Measurements from ENCODE around the gene HLCS.
"Not testable (repeated sequence)": the region's sequence is repeated elsewhere in the genome, so short reads cannot be mapped to it uniquely, and the experiment has no call there.

Gene HLCS

DNA sequence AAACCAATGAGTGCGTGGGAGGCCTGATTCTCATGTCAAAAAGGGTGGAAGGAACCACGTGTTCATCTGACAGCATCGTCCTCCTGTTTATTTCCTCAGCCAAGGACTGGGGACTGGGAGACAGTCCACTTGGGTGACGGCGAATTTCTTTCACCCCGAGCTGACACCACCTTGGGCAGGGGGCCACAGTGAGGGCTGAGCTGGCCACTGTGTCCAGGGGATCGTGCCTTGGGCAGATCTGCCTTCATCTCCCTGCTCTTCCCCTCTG lies 145.5 kb downstream of the HLCS start:
- H3K9ac ChIP-seq (ENCODE audit: low read length in 2 of 2) = no peak overlapping the region
- no peaks in the 10 kb centered on the region for H3K36me3 ChIP-seq (ENCODE audit: control insufficient read depth in 2 of 2, insufficient read depth in 2 of 2, low read length in 2 of 2)
- H3K4me1 ChIP-seq (ENCODE audit: control insufficient read depth, insufficient read depth, low read length) = no peaks in the 10 kb centered on the region
- H3K27me3 ChIP-seq (ENCODE audit: control insufficient read depth in 1 of 2, insufficient read depth in 2 of 2, low read length in 2 of 2) = no peaks in the 10 kb centered on the region
- no peak overlapping the region for H3K4me3 ChIP-seq (ENCODE audit: low read length in 2 of 2)
- no peaks in the 10 kb centered on the region for H3K9me3 ChIP-seq (ENCODE audit: control insufficient read depth in 2 of 2, low read length in 2 of 2)
- no peak overlapping the region for H3K27ac ChIP-seq (ENCODE audit: low read length)

DNA sequence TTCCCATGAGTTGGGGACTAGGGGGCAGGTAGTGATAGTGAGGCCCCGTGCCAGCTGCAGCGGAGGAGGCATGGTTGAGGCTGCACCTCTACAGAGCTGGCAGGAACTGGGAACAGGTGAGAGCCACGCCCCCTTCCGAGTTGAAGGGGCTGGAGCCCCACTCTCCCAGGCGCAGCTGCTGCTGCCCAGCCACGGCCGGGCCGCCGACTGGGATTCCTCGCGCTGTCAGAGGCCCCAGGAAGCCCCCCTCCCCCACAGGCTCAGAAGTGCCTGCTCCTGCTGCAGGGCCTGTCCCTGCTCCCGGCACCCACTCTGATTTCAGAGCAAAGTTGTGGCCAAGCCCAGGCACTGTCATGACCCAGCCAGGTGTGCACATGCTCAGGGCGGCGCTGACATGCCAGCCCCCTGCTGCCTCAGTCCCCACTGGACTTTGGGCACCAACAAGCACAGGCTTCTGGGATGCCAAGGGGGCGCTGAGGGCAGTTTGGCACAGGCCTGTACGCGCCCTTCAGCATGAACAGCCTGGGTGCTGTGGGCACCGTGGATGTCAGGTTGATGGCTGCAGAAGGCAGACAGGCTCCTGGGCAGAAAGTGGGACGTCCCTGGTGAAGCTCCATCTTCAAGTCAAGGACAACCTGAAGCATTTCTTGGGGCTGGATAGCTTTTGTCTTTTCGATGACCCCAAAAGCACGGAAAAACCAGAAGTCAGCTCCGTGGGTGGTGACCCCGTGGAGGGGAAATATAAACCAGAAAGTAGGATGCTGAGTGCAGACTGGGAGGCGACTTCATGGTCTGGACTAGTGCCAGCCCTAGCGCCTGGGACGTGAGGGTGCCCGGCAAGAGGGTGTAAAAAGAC lies 146.1 kb downstream of the HLCS start:
- Histone ChIP-seq H3K9ac (ENCODE audit: low read length in 2 of 2) (no peak overlapping the region), H3K4me1 (ENCODE audit: control insufficient read depth, insufficient read depth, low read length) (no peaks in the 10 kb centered on the region), H3K36me3 (ENCODE audit: control insufficient read depth in 2 of 2, insufficient read depth in 2 of 2, low read length in 2 of 2) (no peaks in the 10 kb centered on the region), H3K27me3 (ENCODE audit: control insufficient read depth in 1 of 2, insufficient read depth in 2 of 2, low read length in 2 of 2) (no peaks in the 10 kb centered on the region), H3K27ac (ENCODE audit: low read length) (no peak overlapping the region), H3K4me3 (ENCODE audit: low read length in 2 of 2) (no peak overlapping the region), H3K9me3 (ENCODE audit: control insufficient read depth in 2 of 2, low read length in 2 of 2) (no peaks in the 10 kb centered on the region)

GRCh38 chr21:36817732-36818450 lies 148.6 kb downstream of the HLCS start:
- Histone ChIP-seq H3K27ac (ENCODE audit: low read length) (no peak overlapping the region), H3K36me3 (ENCODE audit: control insufficient read depth in 2 of 2, insufficient read depth in 2 of 2, low read length in 2 of 2) (no peaks in the 10 kb centered on the region), H3K9ac (ENCODE audit: low read length in 2 of 2) (no peak overlapping the region), H3K4me1 (ENCODE audit: control insufficient read depth, insufficient read depth, low read length) (no peaks in the 10 kb centered on the region), H3K9me3 (ENCODE audit: control insufficient read depth in 2 of 2, low read length in 2 of 2) (no peaks in the 10 kb centered on the region), H3K4me3 (ENCODE audit: low read length in 2 of 2) (no peak overlapping the region), H3K27me3 (ENCODE audit: control insufficient read depth in 1 of 2, insufficient read depth in 2 of 2, low read length in 2 of 2) (no peaks in the 10 kb centered on the region)

DNA sequence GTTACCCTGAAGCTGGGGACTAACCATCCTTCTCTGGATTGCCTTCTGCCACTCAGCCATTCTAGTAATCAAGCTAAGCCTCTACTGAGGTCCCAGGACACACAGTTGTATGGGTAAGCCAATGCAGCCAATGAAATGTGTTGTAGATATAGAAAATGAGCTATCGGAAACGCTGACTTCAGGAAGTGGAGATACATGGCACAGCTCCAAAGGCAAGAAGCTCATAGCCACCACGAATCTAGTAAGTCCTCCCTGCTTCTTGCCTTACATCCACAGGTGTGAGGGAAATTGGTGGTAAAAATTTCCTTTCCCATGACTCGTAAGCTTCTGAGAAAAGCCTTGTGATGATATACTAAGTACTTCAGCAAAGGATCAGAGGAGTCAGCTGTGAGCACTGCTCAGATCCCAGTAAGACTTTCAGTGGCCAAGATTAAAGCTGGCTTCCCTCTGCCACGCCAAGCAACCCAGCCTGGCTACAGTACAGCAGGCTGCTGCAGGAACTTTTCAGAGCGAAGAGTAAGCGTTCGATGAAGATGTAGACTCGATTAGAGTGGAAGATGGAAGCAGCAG lies 149.8 kb downstream of the HLCS start:
- Histone ChIP-seq H3K9me3 (ENCODE audit: control insufficient read depth in 2 of 2, low read length in 2 of 2) (no peaks in the 10 kb centered on the region), H3K4me1 (ENCODE audit: control insufficient read depth, insufficient read depth, low read length) (no peaks in the 10 kb centered on the region), H3K9ac (ENCODE audit: low read length in 2 of 2) (no peak overlapping the region), H3K36me3 (ENCODE audit: control insufficient read depth in 2 of 2, insufficient read depth in 2 of 2, low read length in 2 of 2) (no peaks in the 10 kb centered on the region), H3K27me3 (ENCODE audit: control insufficient read depth in 1 of 2, insufficient read depth in 2 of 2, low read length in 2 of 2) (no peaks in the 10 kb centered on the region), H3K27ac (ENCODE audit: low read length) (no peak overlapping the region), H3K4me3 (ENCODE audit: low read length in 2 of 2) (no peak overlapping the region)

GRCh38 chr21:36816026-36816425 lies 150.4 kb downstream of the HLCS start:
- H3K4me1 ChIP-seq (ENCODE audit: control insufficient read depth, insufficient read depth, low read length); H3K36me3 ChIP-seq (ENCODE audit: control insufficient read depth in 2 of 2, insufficient read depth in 2 of 2, low read length in 2 of 2); H3K4me3 ChIP-seq (ENCODE audit: low read length in 2 of 2); H3K9ac ChIP-seq (ENCODE audit: low read length in 2 of 2); H3K27me3 ChIP-seq (ENCODE audit: control insufficient read depth in 1 of 2, insufficient read depth in 2 of 2, low read length in 2 of 2); H3K9me3 ChIP-seq (ENCODE audit: control insufficient read depth in 2 of 2, low read length in 2 of 2); H3K27ac ChIP-seq (ENCODE audit: low read length): not testable (repeated sequence)

- no peaks in the 10 kb centered on the region for H3K27me3 ChIP-seq (ENCODE audit: control insufficient read depth in 1 of 2, insufficient read depth in 2 of 2, low read length in 2 of 2)
- H3K4me1 ChIP-seq (ENCODE audit: control insufficient read depth, insufficient read depth, low read length) = no peaks in the 10 kb centered on the region
- H3K27ac ChIP-seq (ENCODE audit: low read length) = no peak overlapping the region
- no peak overlapping the region for H3K4me3 ChIP-seq (ENCODE audit: low read length in 2 of 2)
- no peaks in the 10 kb centered on the region for H3K36me3 ChIP-seq (ENCODE audit: control insufficient read depth in 2 of 2, insufficient read depth in 2 of 2, low read length in 2 of 2)
- no peak overlapping the region for H3K9ac ChIP-seq (ENCODE audit: low read length in 2 of 2)
- H3K9me3 ChIP-seq (ENCODE audit: control insufficient read depth in 2 of 2, low read length in 2 of 2) = no peaks in the 10 kb centered on the region
Observed at GRCh38 chr21:36815284-36815683, 151.2 kb downstream of the HLCS start.

DNA sequence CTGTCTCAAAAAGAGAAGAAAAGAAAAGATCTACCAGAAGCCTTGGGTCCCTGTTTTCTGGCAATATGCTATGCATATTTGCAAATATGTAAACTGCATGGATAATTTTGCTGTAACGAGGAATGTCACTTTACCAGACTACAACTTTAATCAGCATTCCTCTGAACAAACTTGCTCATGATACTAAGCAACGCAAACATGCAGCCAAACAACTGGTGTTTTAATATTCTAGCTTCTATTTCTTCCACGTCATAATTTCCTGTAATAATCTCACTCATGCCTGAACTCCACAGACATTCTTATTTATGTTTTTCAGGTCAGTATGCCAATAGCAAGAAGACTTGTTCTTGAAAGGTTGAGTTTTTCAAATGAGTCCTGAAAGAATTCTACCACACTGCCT lies 153.4 kb downstream of the HLCS start:
- Histone ChIP-seq H3K27ac (ENCODE audit: low read length) (no peak overlapping the region), H3K4me3 (ENCODE audit: low read length in 2 of 2) (no peak overlapping the region), H3K9ac (ENCODE audit: low read length in 2 of 2) (no peak overlapping the region), H3K9me3 (ENCODE audit: control insufficient read depth in 2 of 2, low read length in 2 of 2) (no peaks in the 10 kb centered on the region), H3K4me1 (ENCODE audit: control insufficient read depth, insufficient read depth, low read length) (no peaks in the 10 kb centered on the region), H3K27me3 (ENCODE audit: control insufficient read depth in 1 of 2, insufficient read depth in 2 of 2, low read length in 2 of 2) (no peaks in the 10 kb centered on the region), H3K36me3 (ENCODE audit: control insufficient read depth in 2 of 2, insufficient read depth in 2 of 2, low read length in 2 of 2) (no peaks in the 10 kb centered on the region)

DNA sequence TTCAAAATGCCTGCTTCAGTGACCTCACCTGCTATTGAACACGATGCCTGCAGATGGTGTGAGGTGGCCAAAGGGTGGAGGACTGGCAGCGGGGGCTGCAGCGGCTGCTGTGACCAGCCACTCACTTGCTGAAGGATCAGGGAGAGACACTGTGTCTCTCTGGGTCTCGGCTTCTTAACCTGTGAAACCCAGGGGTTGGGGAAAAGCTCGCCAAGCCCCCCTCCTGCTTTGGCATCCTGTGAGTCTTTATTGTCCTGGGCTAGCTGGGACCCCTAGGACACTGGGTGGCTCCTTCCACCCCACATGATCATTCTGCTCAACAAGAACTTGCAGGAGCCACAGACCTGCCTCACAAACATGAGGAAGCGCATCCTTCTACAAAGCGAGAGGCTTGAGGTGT lies 154.7 kb downstream of the HLCS start:
- no peak overlapping the region for H3K27ac ChIP-seq (ENCODE audit: low read length)
- H3K9me3 ChIP-seq (ENCODE audit: control insufficient read depth in 2 of 2, low read length in 2 of 2) = no peaks in the 10 kb centered on the region
- H3K27me3 ChIP-seq (ENCODE audit: control insufficient read depth in 1 of 2, insufficient read depth in 2 of 2, low read length in 2 of 2) = no peaks in the 10 kb centered on the region
- no peak overlapping the region for H3K4me3 ChIP-seq (ENCODE audit: low read length in 2 of 2)
- no peaks in the 10 kb centered on the region for H3K36me3 ChIP-seq (ENCODE audit: control insufficient read depth in 2 of 2, insufficient read depth in 2 of 2, low read length in 2 of 2)
- no peaks in the 10 kb centered on the region for H3K4me1 ChIP-seq (ENCODE audit: control insufficient read depth, insufficient read depth, low read length)
- no peak overlapping the region for H3K9ac ChIP-seq (ENCODE audit: low read length in 2 of 2)

DNA sequence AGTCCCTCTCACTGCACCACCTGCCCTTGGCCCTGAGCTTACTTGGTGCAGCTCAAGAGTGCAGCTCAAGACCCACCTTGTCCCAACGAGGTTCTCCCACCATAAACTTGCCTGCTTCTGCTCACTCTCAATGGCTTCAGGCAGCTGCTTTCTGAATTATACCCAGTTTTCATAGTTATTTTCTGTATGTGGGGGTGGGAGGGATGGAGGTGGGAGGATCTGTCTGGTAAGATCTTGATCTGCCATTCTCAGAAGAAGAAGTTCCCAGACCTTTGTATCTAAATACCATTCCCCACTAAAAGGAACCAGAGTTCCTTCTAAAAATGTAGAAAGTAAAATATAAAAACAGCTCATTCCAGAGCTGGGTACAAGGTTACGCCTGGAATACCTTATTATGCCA lies 156.0 kb downstream of the HLCS start:
- Histone ChIP-seq H3K4me3 (ENCODE audit: low read length in 2 of 2) (no peak overlapping the region), H3K4me1 (ENCODE audit: control insufficient read depth, insufficient read depth, low read length) (no peaks in the 10 kb centered on the region), H3K27me3 (ENCODE audit: control insufficient read depth in 1 of 2, insufficient read depth in 2 of 2, low read length in 2 of 2) (no peaks in the 10 kb centered on the region), H3K36me3 (ENCODE audit: control insufficient read depth in 2 of 2, insufficient read depth in 2 of 2, low read length in 2 of 2) (no peaks in the 10 kb centered on the region), H3K9me3 (ENCODE audit: control insufficient read depth in 2 of 2, low read length in 2 of 2) (no peaks in the 10 kb centered on the region), H3K27ac (ENCODE audit: low read length) (no peak overlapping the region), H3K9ac (ENCODE audit: low read length in 2 of 2) (no peak overlapping the region)

- Histone ChIP-seq H3K27me3 (ENCODE audit: control insufficient read depth in 1 of 2, insufficient read depth in 2 of 2, low read length in 2 of 2) (no peaks in the 10 kb centered on the region), H3K36me3 (ENCODE audit: control insufficient read depth in 2 of 2, insufficient read depth in 2 of 2, low read length in 2 of 2) (no peaks in the 10 kb centered on the region), H3K9ac (ENCODE audit: low read length in 2 of 2) (no peak overlapping the region), H3K9me3 (ENCODE audit: control insufficient read depth in 2 of 2, low read length in 2 of 2) (no peaks in the 10 kb centered on the region), H3K4me1 (ENCODE audit: control insufficient read depth, insufficient read depth, low read length) (no peaks in the 10 kb centered on the region), H3K27ac (ENCODE audit: low read length) (no peak overlapping the region), H3K4me3 (ENCODE audit: low read length in 2 of 2) (no peak overlapping the region)
Observed at GRCh38 chr21:36807422-36807928, 159.0 kb downstream of the HLCS start.

- no peak overlapping the region for H3K4me3 ChIP-seq (ENCODE audit: low read length in 2 of 2)
- no peak overlapping the region for H3K9ac ChIP-seq (ENCODE audit: low read length in 2 of 2)
- H3K27ac ChIP-seq (ENCODE audit: low read length) = no peak overlapping the region
- no peaks in the 10 kb centered on the region for H3K4me1 ChIP-seq (ENCODE audit: control insufficient read depth, insufficient read depth, low read length)
- H3K36me3 ChIP-seq (ENCODE audit: control insufficient read depth in 2 of 2, insufficient read depth in 2 of 2, low read length in 2 of 2) = no peaks in the 10 kb centered on the region
- H3K9me3 ChIP-seq (ENCODE audit: control insufficient read depth in 2 of 2, low read length in 2 of 2) = no peaks in the 10 kb centered on the region
- H3K27me3 ChIP-seq (ENCODE audit: control insufficient read depth in 1 of 2, insufficient read depth in 2 of 2, low read length in 2 of 2) = no peaks in the 10 kb centered on the region
Observed at GRCh38 chr21:36806103-36806502, 160.4 kb downstream of the HLCS start.
